ENCODE data around the gene STS.
A peak's percentile ranks its signal among the peaks of the same experiment; 100 is the strongest.

Gene STS

GRCh38 chrX:7119950-7120877 is 27.3 kb upstream of the STS start:
- Mint-ChIP-seq H3K27me3 (no peaks in the 10 kb centered on the region), H3K27ac (no peak overlapping the region), H3K4me3 (no peak overlapping the region), H3K9me3 (no peaks in the 10 kb centered on the region), H3K4me1 (ENCODE audit: low read depth in 2 of 2) (peaks cover 14 to 24% of the 10 kb centered on the region in 2 donors), H3K36me3 (ENCODE audit: insufficient read depth) (no peaks in the 10 kb centered on the region)
- ATAC-seq (replicated peaks) (no peak), DNase-seq (no peak)

- Mint-ChIP-seq H3K27me3 (no peaks in the 10 kb centered on the region), H3K9me3 (no peaks in the 10 kb centered on the region), H3K27ac (no peak overlapping the region), H3K4me3 (no peak overlapping the region), H3K36me3 (ENCODE audit: insufficient read depth) (no peaks in the 10 kb centered on the region), H3K4me1 (ENCODE audit: low read depth in 2 of 2) (peaks cover 13 to 20% of the 10 kb centered on the region in 2 donors)
- ATAC-seq (replicated peaks) (no peak), DNase-seq (no peak)
Observed at GRCh38 chrX:7120878-7121219, 26.7 kb upstream of the STS start.

- no peak for ATAC-seq (replicated peaks)
Observed at GRCh38 chrX:7127056-7127455, 20.5 kb upstream of the STS start.

GRCh38 chrX:7131621-7132020 is 15.9 kb upstream of the STS start:
- H3K9me3 Mint-ChIP-seq, result no peaks in the 10 kb centered on the region
- no peak for DNase-seq
- H3K4me1 Mint-ChIP-seq (ENCODE audit: low read depth in 2 of 2), result peaks cover 16 to 17% of the 10 kb centered on the region in 2 donors
- no peak for ATAC-seq (replicated peaks)
- no peak overlapping the region for H3K4me3 Mint-ChIP-seq
- H3K27me3 Mint-ChIP-seq, result no peaks in the 10 kb centered on the region
- no peak overlapping the region for H3K27ac Mint-ChIP-seq
- no peaks in the 10 kb centered on the region for H3K36me3 Mint-ChIP-seq (ENCODE audit: insufficient read depth)

More at GRCh38 chrX:7127056-7127455, 20.5 kb upstream of the STS start:
- no peak for DNase-seq
- H3K4me3 Mint-ChIP-seq, result no peak overlapping the region
- H3K4me1 Mint-ChIP-seq (ENCODE audit: low read depth in 2 of 2), result peaks cover 3 to 4% of the 10 kb centered on the region in 2 donors
- no peaks in the 10 kb centered on the region for H3K9me3 Mint-ChIP-seq
- no peaks in the 10 kb centered on the region for H3K36me3 Mint-ChIP-seq (ENCODE audit: insufficient read depth)
- H3K27ac Mint-ChIP-seq, result no peak overlapping the region
- H3K27me3 Mint-ChIP-seq, result no peaks in the 10 kb centered on the region

GRCh38 chrX:7132335-7133049 is 15.0 kb upstream of the STS start:
- H3K36me3 Mint-ChIP-seq (ENCODE audit: insufficient read depth), result no peaks in the 10 kb centered on the region
- no peaks in the 10 kb centered on the region for H3K27me3 Mint-ChIP-seq
- peaks cover 16 to 17% of the 10 kb centered on the region in 2 donors for H3K4me1 Mint-ChIP-seq (ENCODE audit: low read depth in 2 of 2)
- no peaks in the 10 kb centered on the region for H3K9me3 Mint-ChIP-seq
- ATAC-seq (replicated peaks) (peak; percentile 55), DNase-seq (peak in 2 of 3 experiments; percentile 1 to 7)
- H3K4me3 Mint-ChIP-seq, result peak overlapping the region in 1 of 2 donors; percentile 12
- H3K27ac Mint-ChIP-seq, result peak overlapping the region; percentile 41 to 86

GRCh38 chrX:7133050-7133440 is 14.5 kb upstream of the STS start:
- H3K36me3 Mint-ChIP-seq (ENCODE audit: insufficient read depth), result no peaks in the 10 kb centered on the region
- H3K27ac Mint-ChIP-seq, result peak overlapping the region; percentile 41 to 86
- H3K9me3 Mint-ChIP-seq, result no peaks in the 10 kb centered on the region
- ATAC-seq (replicated peaks) (no peak), DNase-seq (no peak)
- H3K4me1 Mint-ChIP-seq (ENCODE audit: low read depth in 2 of 2), result peaks cover 16 to 17% of the 10 kb centered on the region in 2 donors
- peak overlapping the region in 1 of 2 donors; percentile 12 for H3K4me3 Mint-ChIP-seq
- no peaks in the 10 kb centered on the region for H3K27me3 Mint-ChIP-seq

- no peak for ATAC-seq (replicated peaks)
- H3K27me3 Mint-ChIP-seq, result no peaks in the 10 kb centered on the region
- H3K4me1 Mint-ChIP-seq (ENCODE audit: low read depth in 2 of 2), result peaks cover 16 to 29% of the 10 kb centered on the region in 2 donors
- DNase-seq, result no peak
- no peaks in the 10 kb centered on the region for H3K9me3 Mint-ChIP-seq
- no peak overlapping the region for H3K4me3 Mint-ChIP-seq
- H3K36me3 Mint-ChIP-seq (ENCODE audit: insufficient read depth), result no peaks in the 10 kb centered on the region
- H3K27ac Mint-ChIP-seq, result no peak overlapping the region
Observed at GRCh38 chrX:7134981-7135380, 12.5 kb upstream of the STS start.

GRCh38 chrX:7139202-7140081 is 8.1 kb upstream of the STS start:
- DNase-seq (no peak), ATAC-seq (replicated peaks) (no peak)
- Mint-ChIP-seq H3K9me3 (no peaks in the 10 kb centered on the region), H3K4me3 (no peak overlapping the region), H3K27me3 (no peaks in the 10 kb centered on the region), H3K36me3 (ENCODE audit: insufficient read depth) (no peaks in the 10 kb centered on the region), H3K4me1 (ENCODE audit: low read depth in 2 of 2) (peaks cover 7 to 17% of the 10 kb centered on the region in 2 donors), H3K27ac (peak overlapping the region; percentile 11 to 39)

- Mint-ChIP-seq H3K27ac (no peak overlapping the region), H3K4me1 (ENCODE audit: low read depth in 2 of 2) (peaks cover 3 to 26% of the 10 kb centered on the region in 2 donors), H3K9me3 (no peaks in the 10 kb centered on the region), H3K27me3 (no peaks in the 10 kb centered on the region), H3K36me3 (ENCODE audit: insufficient read depth) (peaks cover 8% of the 10 kb centered on the region), H3K4me3 (no peak overlapping the region)
- DNase-seq (no peak), ATAC-seq (replicated peaks) (no peak)
Observed at GRCh38 chrX:7143076-7143475, 4.4 kb upstream of the STS start.

GRCh38 chrX:7143941-7144525 is 3.5 kb upstream of the STS start:
- H3K4me3 Mint-ChIP-seq, result no peak overlapping the region
- peaks cover 18% of the 10 kb centered on the region for H3K36me3 Mint-ChIP-seq (ENCODE audit: insufficient read depth)
- no peaks in the 10 kb centered on the region for H3K9me3 Mint-ChIP-seq
- DNase-seq (no peak), ATAC-seq (replicated peaks) (no peak)
- H3K27me3 Mint-ChIP-seq, result no peaks in the 10 kb centered on the region
- peak overlapping the region in 1 of 2 donors; percentile 41 for H3K27ac Mint-ChIP-seq
- H3K4me1 Mint-ChIP-seq (ENCODE audit: low read depth in 2 of 2), result peaks cover 4 to 22% of the 10 kb centered on the region in 2 donors

- Mint-ChIP-seq H3K27ac (peak overlapping the region in 1 of 2 donors; percentile 33), H3K36me3 (ENCODE audit: insufficient read depth) (peaks cover 19% of the 10 kb centered on the region), H3K4me3 (peak overlapping the region in 1 of 2 donors; percentile 24), H3K9me3 (no peaks in the 10 kb centered on the region), H3K27me3 (no peaks in the 10 kb centered on the region), H3K4me1 (ENCODE audit: low read depth in 2 of 2) (peaks cover 4 to 14% of the 10 kb centered on the region in 2 donors)
- ATAC-seq (replicated peaks) (no peak), DNase-seq (no peak)
Observed at GRCh38 chrX:7145454-7145853, 2.1 kb upstream of the STS start.

- H3K9me3 Mint-ChIP-seq, result no peaks in the 10 kb centered on the region
- H3K4me3 Mint-ChIP-seq, result peak overlapping the region; percentile 81
- H3K27ac Mint-ChIP-seq, result peak overlapping the region; percentile 33 to 44
- ATAC-seq (replicated peaks), result no peak
- DNase-seq, result no peak
- peaks cover 3 to 14% of the 10 kb centered on the region in 2 donors for H3K4me1 Mint-ChIP-seq (ENCODE audit: low read depth in 2 of 2)
- no peaks in the 10 kb centered on the region for H3K27me3 Mint-ChIP-seq
- peaks cover 19% of the 10 kb centered on the region for H3K36me3 Mint-ChIP-seq (ENCODE audit: insufficient read depth)
Observed at GRCh38 chrX:7146020-7146702, 1.4 kb upstream of the STS start.
